Measurements from ENCODE around the gene SRSF4.

Gene SRSF4

GRCh38 chr1:29218223-29218622 is 36.5 kb upstream of the SRSF4 start:
- H3K27ac ChIP-seq (ENCODE audit: low read depth, low read length), result no peak overlapping the region
- no peaks in the 10 kb centered on the region for H3K27me3 ChIP-seq (ENCODE audit: insufficient read depth, low read length)
- H3K4me1 ChIP-seq (ENCODE audit: control insufficient read depth, insufficient read depth, low read length, unreplicated experiment), result no peaks in the 10 kb centered on the region
- H3K4me3 ChIP-seq (ENCODE audit: low read depth, low read length), result no peak overlapping the region
- H3K36me3 ChIP-seq (ENCODE audit: insufficient read depth, low read length), result peaks cover 11% of the 10 kb centered on the region; the same call in 1 of the 2 replicates
- H3K79me2 ChIP-seq (ENCODE audit: control insufficient read depth, insufficient read depth, low read length, unreplicated experiment), result no peaks in the 10 kb centered on the region
- H2AFZ ChIP-seq (ENCODE audit: low read length, unreplicated experiment), result no peak overlapping the region

- Histone ChIP-seq H3K4me3 (ENCODE audit: low read depth, low read length) (no peak overlapping the region), H3K36me3 (ENCODE audit: insufficient read depth, low read length) (peaks cover 11% of the 10 kb centered on the region; the same call in 1 of the 2 replicates), H3K27ac (ENCODE audit: low read depth, low read length) (no peak overlapping the region), H2AFZ (ENCODE audit: low read length, unreplicated experiment) (no peak overlapping the region), H3K4me1 (ENCODE audit: control insufficient read depth, insufficient read depth, low read length, unreplicated experiment) (no peaks in the 10 kb centered on the region), H3K79me2 (ENCODE audit: control insufficient read depth, insufficient read depth, low read length, unreplicated experiment) (no peaks in the 10 kb centered on the region), H3K27me3 (ENCODE audit: insufficient read depth, low read length) (no peaks in the 10 kb centered on the region)
Measured at GRCh38 chr1:29217633-29218032, 35.9 kb upstream of the SRSF4 start.

GRCh38 chr1:29213055-29213454 is 31.4 kb upstream of the SRSF4 start:
- no peaks in the 10 kb centered on the region for H3K79me2 ChIP-seq (ENCODE audit: control insufficient read depth, insufficient read depth, low read length, unreplicated experiment)
- no peak overlapping the region for H2AFZ ChIP-seq (ENCODE audit: low read length, unreplicated experiment)
- H3K27ac ChIP-seq (ENCODE audit: low read depth, low read length), result no peak overlapping the region
- no peak overlapping the region for H3K4me3 ChIP-seq (ENCODE audit: low read depth, low read length)
- H3K27me3 ChIP-seq (ENCODE audit: insufficient read depth, low read length), result no peaks in the 10 kb centered on the region
- H3K4me1 ChIP-seq (ENCODE audit: control insufficient read depth, insufficient read depth, low read length, unreplicated experiment), result peaks cover 9% of the 10 kb centered on the region
- H3K36me3 ChIP-seq (ENCODE audit: insufficient read depth, low read length), result peaks cover 19% of the 10 kb centered on the region; the same call in 1 of the 2 replicates

GRCh38 chr1:29211086-29212030 is 29.7 kb upstream of the SRSF4 start:
- H2AFZ ChIP-seq (ENCODE audit: low read length, unreplicated experiment), result no peak overlapping the region
- H3K36me3 ChIP-seq (ENCODE audit: insufficient read depth, low read length), result peaks cover 19% of the 10 kb centered on the region; the same call in 1 of the 2 replicates
- H3K4me1 ChIP-seq (ENCODE audit: control insufficient read depth, insufficient read depth, low read length, unreplicated experiment), result peaks cover 9% of the 10 kb centered on the region
- H3K4me3 ChIP-seq (ENCODE audit: low read depth, low read length), result no peak overlapping the region
- no peaks in the 10 kb centered on the region for H3K27me3 ChIP-seq (ENCODE audit: insufficient read depth, low read length)
- H3K79me2 ChIP-seq (ENCODE audit: control insufficient read depth, insufficient read depth, low read length, unreplicated experiment), result no peaks in the 10 kb centered on the region
- H3K27ac ChIP-seq (ENCODE audit: low read depth, low read length), result no peak overlapping the region

- peaks cover 12% of the 10 kb centered on the region; the same call in 1 of the 2 replicates for H3K36me3 ChIP-seq (ENCODE audit: insufficient read depth, low read length)
Measured at GRCh38 chr1:29210278-29211085, 28.8 kb upstream of the SRSF4 start.

GRCh38 chr1:29209173-29209572 is 27.5 kb upstream of the SRSF4 start:
- Histone ChIP-seq H2AFZ (ENCODE audit: low read length, unreplicated experiment) (no peak overlapping the region), H3K27me3 (ENCODE audit: insufficient read depth, low read length) (no peaks in the 10 kb centered on the region), H3K4me1 (ENCODE audit: control insufficient read depth, insufficient read depth, low read length, unreplicated experiment) (peaks cover 9% of the 10 kb centered on the region), H3K27ac (ENCODE audit: low read depth, low read length) (no peak overlapping the region), H3K36me3 (ENCODE audit: insufficient read depth, low read length) (peaks cover 8% of the 10 kb centered on the region; the same call in 1 of the 2 replicates), H3K79me2 (ENCODE audit: control insufficient read depth, insufficient read depth, low read length, unreplicated experiment) (no peaks in the 10 kb centered on the region), H3K4me3 (ENCODE audit: low read depth, low read length) (no peak overlapping the region)

More at GRCh38 chr1:29210278-29211085, 28.8 kb upstream of the SRSF4 start:
- Histone ChIP-seq H3K4me3 (ENCODE audit: low read depth, low read length) (no peak overlapping the region), H3K27ac (ENCODE audit: low read depth, low read length) (no peak overlapping the region), H3K27me3 (ENCODE audit: insufficient read depth, low read length) (no peaks in the 10 kb centered on the region), H2AFZ (ENCODE audit: low read length, unreplicated experiment) (no peak overlapping the region), H3K4me1 (ENCODE audit: control insufficient read depth, insufficient read depth, low read length, unreplicated experiment) (peaks cover 9% of the 10 kb centered on the region), H3K79me2 (ENCODE audit: control insufficient read depth, insufficient read depth, low read length, unreplicated experiment) (no peaks in the 10 kb centered on the region)

GRCh38 chr1:29208442-29208841 is 26.7 kb upstream of the SRSF4 start:
- no peak overlapping the region for H3K4me3 ChIP-seq (ENCODE audit: low read depth, low read length)
- no peaks in the 10 kb centered on the region for H3K79me2 ChIP-seq (ENCODE audit: control insufficient read depth, insufficient read depth, low read length, unreplicated experiment)
- peaks cover 8% of the 10 kb centered on the region; the same call in 1 of the 2 replicates for H3K36me3 ChIP-seq (ENCODE audit: insufficient read depth, low read length)
- H3K27me3 ChIP-seq (ENCODE audit: insufficient read depth, low read length), result no peaks in the 10 kb centered on the region
- H3K4me1 ChIP-seq (ENCODE audit: control insufficient read depth, insufficient read depth, low read length, unreplicated experiment), result peaks cover 9% of the 10 kb centered on the region
- H3K27ac ChIP-seq (ENCODE audit: low read depth, low read length), result no peak overlapping the region
- H2AFZ ChIP-seq (ENCODE audit: low read length, unreplicated experiment), result no peak overlapping the region

- Histone ChIP-seq H3K4me1 (ENCODE audit: control insufficient read depth, insufficient read depth, low read length, unreplicated experiment) (peaks cover 9% of the 10 kb centered on the region), H3K79me2 (ENCODE audit: control insufficient read depth, insufficient read depth, low read length, unreplicated experiment) (no peaks in the 10 kb centered on the region), H3K36me3 (ENCODE audit: insufficient read depth, low read length) (0 out of 2 replicates have a peak, but pooled peaks cover 6% of the 10 kb centered on the region), H3K27me3 (ENCODE audit: insufficient read depth, low read length) (no peaks in the 10 kb centered on the region), H2AFZ (ENCODE audit: low read length, unreplicated experiment) (no peak overlapping the region), H3K27ac (ENCODE audit: low read depth, low read length) (peak overlapping the region; percentile 46), H3K4me3 (ENCODE audit: low read depth, low read length) (no peak overlapping the region)
Measured at GRCh38 chr1:29202584-29203340, 21.1 kb upstream of the SRSF4 start.

GRCh38 chr1:29202053-29202452 is 20.4 kb upstream of the SRSF4 start:
- Histone ChIP-seq H3K36me3 (ENCODE audit: insufficient read depth, low read length) (0 out of 2 replicates have a peak, but pooled peaks cover 6% of the 10 kb centered on the region), H2AFZ (ENCODE audit: low read length, unreplicated experiment) (no peak overlapping the region), H3K27me3 (ENCODE audit: insufficient read depth, low read length) (no peaks in the 10 kb centered on the region), H3K4me3 (ENCODE audit: low read depth, low read length) (no peak overlapping the region), H3K27ac (ENCODE audit: low read depth, low read length) (peak overlapping the region; percentile 46), H3K79me2 (ENCODE audit: control insufficient read depth, insufficient read depth, low read length, unreplicated experiment) (no peaks in the 10 kb centered on the region), H3K4me1 (ENCODE audit: control insufficient read depth, insufficient read depth, low read length, unreplicated experiment) (peaks cover 12% of the 10 kb centered on the region)

GRCh38 chr1:29201595-29202051 is 19.9 kb upstream of the SRSF4 start:
- Histone ChIP-seq H2AFZ (ENCODE audit: low read length, unreplicated experiment) (no peak overlapping the region), H3K4me3 (ENCODE audit: low read depth, low read length) (no peak overlapping the region), H3K27me3 (ENCODE audit: insufficient read depth, low read length) (no peaks in the 10 kb centered on the region), H3K79me2 (ENCODE audit: control insufficient read depth, insufficient read depth, low read length, unreplicated experiment) (no peaks in the 10 kb centered on the region), H3K36me3 (ENCODE audit: insufficient read depth, low read length) (0 out of 2 replicates have a peak, but pooled peaks cover 6% of the 10 kb centered on the region), H3K4me1 (ENCODE audit: control insufficient read depth, insufficient read depth, low read length, unreplicated experiment) (peaks cover 15% of the 10 kb centered on the region), H3K27ac (ENCODE audit: low read depth, low read length) (no peak overlapping the region)
